Raji (cell line): ENCODE measurements around the gene JMJD7.

Source experiments
- POLR2A ChIP-seq: IDR thresholded peaks from 2 replicates; pipeline ENCODE4 v1.6.1; 2011; ENCODE audit warnings: low read depth, low read length, control low read depth; ENCODE audit not compliant: insufficient read depth

Gene JMJD7

DNA sequence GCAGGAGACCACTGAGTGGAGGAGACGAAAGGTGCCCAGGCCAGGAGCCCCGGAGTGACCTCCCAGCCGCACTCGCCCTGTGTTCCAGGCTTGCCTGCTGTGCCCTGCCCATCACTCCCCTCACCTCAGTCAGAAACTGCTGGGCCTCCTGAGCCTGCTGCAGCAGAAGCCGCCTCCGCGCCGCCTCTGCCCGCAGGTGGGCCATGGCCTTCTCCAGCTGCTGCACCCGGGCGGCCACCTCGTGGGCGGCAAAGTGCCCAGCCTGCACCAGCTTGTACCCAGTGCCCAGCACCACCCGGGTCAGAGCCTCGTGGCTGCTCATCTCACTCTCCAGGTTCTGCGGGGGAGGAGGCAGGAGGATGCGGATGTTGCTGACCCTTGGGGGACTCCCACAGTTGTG, 28.4 kb downstream of the JMJD7 start:
- no peak for TF ChIP-seq POLR2A

DNA sequence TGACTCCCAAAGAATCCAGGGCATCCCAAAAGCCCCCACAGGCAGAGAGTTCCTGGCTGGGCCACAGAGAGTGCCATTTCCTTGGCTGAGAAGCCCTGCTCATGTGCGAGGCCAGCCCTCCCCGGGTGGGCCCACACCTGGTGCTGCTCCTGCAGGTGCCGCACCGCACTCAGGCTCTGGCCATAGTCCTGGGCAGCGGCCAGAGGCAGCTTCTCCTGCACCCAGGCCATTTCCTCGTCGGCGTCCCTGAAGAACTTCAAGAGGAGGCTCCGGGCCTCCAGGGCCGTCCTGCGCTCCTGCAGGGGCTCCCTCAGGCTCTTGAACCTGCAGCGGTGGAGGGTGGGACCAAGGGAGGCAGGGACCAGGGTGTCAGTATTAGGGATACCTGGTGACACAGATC, 28.8 kb downstream of the JMJD7 start:
- TF ChIP-seq POLR2A: no peak

DNA sequence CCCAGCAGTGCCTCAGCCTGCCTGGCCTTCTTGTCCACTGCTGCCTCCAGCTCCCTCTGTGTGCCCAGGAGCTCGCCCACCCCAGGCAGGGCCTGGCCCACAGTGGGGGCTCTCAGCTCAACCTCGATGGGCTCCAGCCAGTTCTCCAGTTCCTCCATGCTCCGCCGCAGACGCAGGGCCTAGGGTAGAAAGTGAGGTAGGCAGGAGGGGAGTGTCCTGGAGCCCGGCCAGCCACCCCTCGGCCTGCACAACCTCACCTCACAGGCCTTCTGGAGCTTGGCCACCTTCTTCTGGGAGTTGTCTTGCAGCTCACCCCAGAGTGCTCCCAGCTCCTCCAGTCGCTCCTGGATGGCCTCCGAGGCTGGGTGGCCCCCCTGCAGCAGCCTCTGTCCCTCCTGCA, 29.4 kb downstream of the JMJD7 start:
- TF ChIP-seq POLR2A: no peak

DNA sequence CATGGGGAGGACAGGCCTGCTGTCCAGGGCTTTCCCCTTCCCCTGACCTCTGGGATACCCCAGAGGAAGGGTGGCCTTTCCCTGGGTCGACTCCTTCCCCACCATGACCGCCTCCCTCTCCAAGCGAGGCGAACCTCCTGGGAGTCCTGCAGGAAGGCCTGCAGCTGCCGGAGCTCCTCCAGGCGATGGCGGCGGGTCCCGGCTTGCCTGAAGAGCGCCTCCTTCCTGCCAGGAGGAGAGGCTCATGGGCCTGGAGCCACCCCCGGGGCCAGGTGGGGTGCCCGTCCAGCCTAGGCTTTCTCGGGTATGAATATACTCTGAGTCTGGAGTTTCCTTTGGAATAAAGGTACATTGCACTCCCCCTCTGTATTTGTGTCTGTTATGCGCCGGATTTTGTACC, 30.9 kb downstream of the JMJD7 start:
- no peak for TF ChIP-seq POLR2A

DNA sequence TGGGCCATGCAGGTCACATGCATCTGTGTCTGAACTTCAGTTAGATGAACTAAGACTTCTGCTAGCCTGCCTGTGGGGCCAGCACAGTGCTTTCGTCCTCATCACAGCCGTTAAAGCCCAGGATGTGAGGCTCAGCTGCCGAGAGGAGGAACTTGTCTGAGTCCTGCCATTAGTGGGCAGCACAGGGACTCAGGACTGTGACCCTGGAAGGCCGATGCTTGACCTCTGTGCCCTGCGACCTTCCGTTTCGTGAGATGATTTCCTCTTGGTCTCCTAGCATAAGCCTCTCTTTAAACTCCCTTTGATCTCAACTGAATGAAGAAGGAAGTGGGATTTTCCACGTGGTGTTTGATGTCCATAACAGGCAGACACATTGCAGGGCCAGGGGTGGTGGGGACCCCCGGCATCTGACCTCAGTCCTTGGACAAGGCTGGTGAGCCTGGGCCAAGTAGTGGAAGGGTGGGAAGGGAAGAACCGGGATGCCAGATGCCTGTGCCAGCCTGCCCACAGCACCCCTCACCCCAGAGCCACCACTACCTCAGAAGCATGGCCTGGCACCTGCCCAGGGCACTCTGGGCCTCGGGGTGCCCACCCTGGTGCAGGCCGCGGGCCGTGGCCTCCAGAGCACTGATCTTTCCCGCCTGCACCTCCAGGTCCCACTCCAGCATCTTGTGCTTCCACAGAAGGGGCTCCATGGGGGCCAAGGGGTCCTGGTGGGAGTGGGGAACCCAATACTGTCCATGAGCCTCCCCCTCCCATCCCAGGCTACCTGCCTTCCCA, 32.3 kb downstream of the JMJD7 start:
- no peak for TF ChIP-seq POLR2A

DNA sequence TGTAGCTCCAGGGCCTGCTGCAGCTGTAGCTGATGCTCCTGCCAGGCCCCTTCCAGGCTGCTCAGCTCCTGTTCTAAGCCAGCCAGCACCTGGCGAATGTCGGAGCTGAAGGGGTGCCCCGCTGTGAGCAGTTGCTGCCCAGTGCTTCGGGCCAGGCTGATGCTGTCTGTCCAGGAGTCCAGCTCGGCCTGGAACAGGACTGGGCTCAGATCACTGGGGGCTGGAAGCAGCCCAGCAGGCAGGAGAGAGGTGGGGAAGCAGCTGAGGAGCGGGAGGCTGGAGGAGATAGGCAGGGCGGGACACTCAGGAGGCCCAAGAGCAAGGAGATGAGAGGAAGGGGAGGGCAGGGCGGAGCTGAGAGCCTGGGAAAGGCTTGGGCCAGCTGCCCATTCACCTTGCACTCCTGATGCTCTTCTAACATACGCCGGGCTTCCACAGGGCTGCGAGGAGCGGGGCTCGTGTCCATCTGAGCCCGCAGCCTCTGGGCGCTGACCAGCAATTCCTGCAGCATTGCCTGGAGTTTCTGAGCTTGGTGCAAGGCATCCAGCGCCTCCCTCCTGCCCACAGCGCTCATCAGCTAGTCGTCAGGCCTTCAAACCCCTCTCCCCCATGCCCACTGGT, 34.0 kb downstream of the JMJD7 start:
- no peak for TF ChIP-seq POLR2A

DNA sequence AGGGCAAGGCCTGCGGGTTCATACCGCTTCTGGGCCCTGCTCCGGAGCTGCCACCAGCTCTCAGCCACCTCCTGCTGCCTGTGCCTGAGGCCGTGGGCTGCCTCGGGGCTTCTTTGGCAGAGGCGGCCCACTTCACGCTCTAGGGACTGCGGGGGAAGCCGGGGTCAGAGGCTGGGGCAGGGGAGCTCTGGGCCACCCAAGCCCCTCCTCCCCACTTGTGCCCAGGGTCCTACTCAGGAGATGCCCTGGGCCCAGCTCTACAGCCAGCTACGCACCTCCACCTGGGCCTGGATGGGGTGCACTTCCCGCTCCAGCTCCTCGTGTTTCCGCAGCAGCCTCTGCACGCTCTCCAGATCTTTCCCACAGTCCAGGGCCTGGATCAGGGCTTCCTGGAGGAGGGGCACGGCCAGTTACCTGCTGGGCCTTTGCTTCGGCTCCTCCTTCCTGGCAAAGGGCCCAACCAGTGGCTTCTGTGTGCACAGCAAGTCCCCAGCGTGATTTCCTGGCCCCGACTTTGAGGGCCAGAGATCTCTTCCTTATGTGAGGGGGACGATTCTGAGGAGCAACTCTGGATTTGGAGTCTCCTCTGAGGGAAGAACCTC, 34.7 kb downstream of the JMJD7 start:
- no peak for TF ChIP-seq POLR2A

DNA sequence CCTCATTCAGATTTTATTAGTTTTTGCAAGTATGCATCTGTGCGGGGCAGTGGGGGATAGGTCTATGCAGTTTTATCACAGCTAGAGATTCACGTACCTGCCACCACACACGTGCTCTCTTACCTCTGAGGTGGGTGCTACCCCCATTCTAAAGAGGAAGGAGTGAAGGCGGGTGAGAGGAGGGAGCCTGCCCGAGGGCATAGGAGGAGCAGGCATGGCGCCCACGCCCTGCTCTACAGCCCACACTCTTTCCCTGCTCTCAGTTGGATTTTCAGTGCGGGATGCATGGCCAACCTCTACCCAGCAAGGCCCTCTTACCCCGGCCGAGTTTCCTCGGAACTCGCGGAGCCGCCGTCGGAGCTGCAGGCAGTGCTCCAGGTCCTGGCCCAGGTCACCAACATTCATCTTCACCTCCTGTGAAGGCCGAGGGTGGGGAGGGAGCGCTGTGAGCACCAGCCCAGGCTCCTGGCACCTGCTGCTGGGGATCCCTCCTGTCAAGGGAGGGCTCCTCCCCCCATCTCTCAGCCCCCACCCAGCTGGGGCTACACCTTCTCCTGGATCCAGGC, 37.7 kb downstream of the JMJD7 start:
- TF ChIP-seq POLR2A: no peak

DNA sequence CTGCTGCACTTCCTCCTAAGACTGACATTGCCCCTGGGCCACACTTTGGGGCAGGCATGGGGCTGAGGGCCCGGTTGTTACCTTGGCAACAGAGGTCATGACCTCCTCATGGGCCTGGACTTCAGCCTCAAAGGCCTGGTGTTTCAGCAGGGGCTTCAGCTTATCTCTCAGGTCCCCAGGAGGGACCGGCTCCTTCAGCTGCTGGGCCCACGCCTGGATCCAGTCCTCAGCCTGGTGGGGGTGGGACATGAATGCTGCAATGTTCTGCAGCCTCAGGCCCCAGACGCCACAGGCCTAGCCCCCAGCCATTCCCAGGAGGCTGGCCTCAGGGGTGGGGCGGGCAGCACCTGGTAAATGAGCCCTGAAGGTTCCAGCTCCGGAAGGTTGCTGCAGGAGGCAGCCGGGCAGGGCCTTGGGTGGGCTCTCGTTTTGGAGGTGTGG, 38.4 kb downstream of the JMJD7 start:
- TF ChIP-seq POLR2A: no peak

DNA sequence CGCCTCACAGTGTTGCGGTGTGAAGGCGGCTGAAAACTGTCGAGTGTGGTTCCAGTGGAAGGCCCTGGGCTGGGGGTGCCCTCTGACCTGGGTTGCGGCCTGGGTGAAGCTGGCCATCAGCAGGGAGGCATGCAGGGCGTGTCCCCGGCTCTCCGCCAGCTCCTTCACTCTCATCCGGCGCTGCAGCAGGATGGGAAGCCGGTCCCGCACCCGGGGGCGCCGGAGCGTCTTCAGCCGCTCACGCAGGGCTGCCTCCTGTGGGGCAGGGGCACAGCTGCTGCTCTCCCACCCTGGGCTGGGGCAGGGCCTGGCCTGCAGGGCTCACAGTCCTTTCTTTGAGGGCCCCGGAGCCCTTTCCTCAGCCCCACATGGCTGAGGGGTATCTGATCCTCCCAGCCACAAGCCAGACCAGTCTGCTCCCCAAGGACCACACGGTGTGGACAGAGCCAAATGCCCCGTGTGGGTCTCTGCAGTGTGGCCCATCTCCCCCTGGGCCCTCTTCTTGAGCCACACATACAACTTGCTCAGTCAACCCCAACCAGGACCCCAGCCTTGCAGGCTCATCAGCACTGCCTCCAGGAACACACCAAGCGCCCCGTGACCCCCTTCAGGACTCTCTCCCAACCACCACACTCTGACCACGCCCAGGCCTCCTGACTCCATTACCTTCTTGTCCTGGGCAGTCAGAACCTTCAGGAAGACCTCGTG, 39.1 kb downstream of the JMJD7 start:
- no peak for TF ChIP-seq POLR2A

DNA sequence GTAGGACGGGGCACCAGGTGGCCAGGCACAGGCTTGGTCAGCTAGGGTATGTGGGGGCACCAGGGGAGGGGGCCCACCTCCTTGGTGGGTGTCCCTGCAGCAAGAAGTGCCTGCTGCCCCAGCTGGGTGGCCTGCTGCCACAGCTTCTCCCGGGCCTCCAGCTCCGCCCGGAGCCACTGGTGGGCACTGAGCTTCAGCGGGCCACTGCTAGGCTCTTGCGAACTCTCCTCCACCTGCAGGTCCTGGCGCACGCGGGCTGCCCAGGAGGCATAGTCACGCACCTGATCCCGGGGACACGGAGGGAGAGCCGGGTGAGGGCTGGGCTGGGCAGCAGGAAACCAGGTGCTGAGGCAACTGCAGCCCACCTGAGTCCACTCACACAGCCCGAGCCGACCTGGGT, 40.4 kb downstream of the JMJD7 start:
- TF ChIP-seq POLR2A: no peak

DNA sequence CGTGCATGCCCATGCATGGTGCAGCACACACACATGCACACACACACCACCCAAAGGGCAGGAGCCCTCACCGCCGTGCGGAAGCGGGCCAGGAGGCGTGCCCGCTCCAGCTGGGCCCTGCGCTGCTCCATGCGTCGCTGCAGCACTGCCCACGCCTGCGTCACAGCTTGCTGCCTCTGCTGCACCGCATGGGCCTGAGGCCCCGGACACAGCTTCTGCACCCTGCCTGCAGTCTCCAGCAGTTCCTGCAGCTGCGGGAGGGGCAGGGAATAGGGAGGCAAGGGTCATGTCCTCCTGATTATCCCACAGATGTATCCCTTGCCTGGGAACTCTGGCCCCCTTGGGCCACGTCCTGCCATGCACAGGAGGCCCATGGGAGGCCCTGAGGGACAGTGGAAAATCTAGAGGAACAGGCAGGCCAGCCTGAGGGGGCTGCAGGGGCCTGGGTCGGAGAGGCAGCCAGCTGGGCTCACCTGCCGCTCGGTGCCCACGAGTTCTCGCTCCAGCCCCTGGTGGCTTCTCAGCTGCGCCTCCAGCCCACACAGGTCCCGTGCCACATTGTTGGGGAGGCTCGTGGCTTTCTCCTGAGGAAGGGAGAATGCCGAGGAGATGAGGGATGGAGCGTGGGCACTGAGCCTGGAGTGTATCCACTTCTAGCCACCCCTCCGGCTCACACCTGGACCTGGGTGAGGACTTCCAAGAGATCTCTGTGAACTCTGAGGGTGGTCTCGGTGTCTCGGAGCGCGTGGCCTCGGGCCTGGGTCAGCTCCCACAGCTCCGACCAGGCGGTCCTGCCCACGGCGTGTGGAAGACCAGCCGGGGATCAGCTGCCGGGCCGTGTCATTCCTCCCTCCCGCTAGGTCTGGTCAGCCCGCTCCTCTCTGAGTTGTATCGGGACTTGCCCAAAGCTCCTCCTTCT, 42.1 kb downstream of the JMJD7 start:
- TF ChIP-seq POLR2A: no peak

DNA sequence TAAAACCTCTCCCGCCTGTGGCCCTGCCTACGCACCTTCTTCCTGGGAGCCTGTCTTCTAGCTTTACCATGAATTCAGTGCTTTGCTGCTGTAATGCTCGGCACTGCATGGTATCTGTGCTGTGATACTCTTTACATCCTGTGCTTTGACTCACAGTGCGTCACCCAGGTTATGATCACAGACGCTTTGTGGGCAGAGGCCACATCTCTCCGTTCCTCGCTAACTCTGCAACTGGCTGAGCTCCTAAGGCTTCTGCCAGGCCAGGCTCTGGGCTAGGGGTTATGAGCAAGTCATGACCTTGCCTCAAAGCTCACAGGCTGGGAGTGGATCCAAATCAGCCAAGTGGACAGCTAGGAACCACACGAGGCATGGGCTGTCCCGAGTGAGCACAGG, 42.8 kb downstream of the JMJD7 start:
- TF ChIP-seq POLR2A: no peak

DNA sequence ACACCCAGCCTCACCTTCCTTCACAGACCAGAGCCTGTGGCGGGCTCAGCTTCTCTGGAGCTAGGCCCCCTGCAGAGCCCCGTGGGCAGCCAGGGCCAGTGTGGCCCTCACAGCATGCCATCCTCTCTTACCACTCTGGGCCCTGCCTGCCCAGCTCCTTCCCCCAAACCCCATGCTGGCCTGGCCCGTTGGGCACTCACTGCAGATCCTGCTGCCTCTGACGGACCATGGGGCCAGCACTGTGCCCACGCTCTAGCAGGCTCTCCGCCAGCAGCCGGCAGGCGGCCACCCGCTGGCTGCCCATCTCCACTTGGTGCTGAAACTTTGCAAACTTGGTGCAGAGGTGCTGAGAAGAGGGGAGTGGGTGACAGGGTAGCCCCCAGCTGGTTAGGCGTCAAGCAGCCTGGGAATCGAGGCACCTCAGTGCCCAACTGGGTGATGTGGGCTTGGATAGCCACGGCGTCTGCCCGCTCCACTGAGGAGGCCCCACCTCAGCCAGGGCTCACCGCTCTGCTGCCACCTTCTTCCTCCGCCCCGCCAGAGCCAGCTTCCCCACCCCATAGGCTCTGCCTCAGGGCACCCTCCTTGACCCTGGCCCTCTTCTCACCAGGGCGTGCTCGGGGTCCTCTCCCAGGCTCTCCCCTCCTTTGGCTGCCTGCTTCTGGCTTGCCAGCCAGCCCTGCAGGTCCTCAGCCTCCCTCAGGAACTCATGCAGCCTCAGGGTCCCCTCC, 43.4 kb downstream of the JMJD7 start:
- TF ChIP-seq POLR2A: no peak
